ENCODE measurements around the gene PRSS50. TPM values are rescaled to one million over a fixed set of nuclear protein-coding genes. Genes with fewer than 3 reads are reported as not detected.

Gene PRSS50
- total and polyA plus RNA-seq, 2 donors (not counting 3 experiments of a cell fraction or from before 2014, with no cell fraction given): not detected

- POLR2A ChIA-PET: no interaction called here
- CTCF ChIA-PET: interaction anchor here (0.9 to 1.4 kb wide), 3 partner anchors 22 to 186 kb away, joined by 3 to 9 read pairs (median 3); no protein-coding TSS in a partner anchor
- Histone ChIP-seq H3K9ac (replicated peaks; ENCODE audit: extremely low read depth, insufficient read depth, low read length) (no peak overlapping the region), H2AFZ (ENCODE audit: low read depth, low read length) (no peak overlapping the region), H3K27ac (ENCODE audit: insufficient read depth, low read depth, low read length) (no peak overlapping the region), H3K4me2 (ENCODE audit: insufficient read depth, low read length) (no peak overlapping the region), H3K27me3 (ENCODE audit: control insufficient read depth in 2 of 2, insufficient read depth in 2 of 2, low read length in 2 of 2) (no peaks in the 10 kb centered on the region), H3K79me2 (ENCODE audit: control insufficient read depth, insufficient read depth, low read length) (no peaks in the 10 kb centered on the region), H4K20me1 (replicated peaks; ENCODE audit: control insufficient read depth, extremely low read depth, insufficient read depth, low read length) (no peaks in the 10 kb centered on the region), H3K36me3 (ENCODE audit: control insufficient read depth in 2 of 2, extremely low read depth in 1 of 2, insufficient read depth in 2 of 2, low read length in 2 of 2) (no peaks in the 10 kb centered on the region), H3K4me3 (replicated peaks in 1 of 3; ENCODE audit: insufficient read depth in 1 of 3, low read depth in 1 of 3, low read length in 3 of 3) (no peak overlapping the region), H3K4me1 (ENCODE audit: control insufficient read depth, extremely low read depth, insufficient read depth, low read length) (no peaks in the 10 kb centered on the region), H3K9me1 (replicated peaks; ENCODE audit: control insufficient read depth, extremely low read depth, insufficient read depth, low read length) (no peaks in the 10 kb centered on the region), H3K9me3 (replicated peaks; ENCODE audit: control insufficient read depth, insufficient read depth, low read length) (no peaks in the 10 kb centered on the region)
- TF ChIP-seq, protein P1, sequence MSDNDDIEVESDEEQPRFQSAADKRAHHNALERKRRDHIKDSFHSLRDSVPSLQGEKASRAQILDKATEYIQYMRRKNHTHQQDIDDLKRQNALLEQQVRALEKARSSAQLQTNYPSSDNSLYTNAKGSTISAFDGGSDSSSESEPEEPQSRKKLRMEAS (IDR thresholded peaks at IDR 0.05; ENCODE audit: insufficient read depth, insufficient read length): no peak
- TF ChIP-seq EZH2 (IDR thresholded peaks at IDR 0.05; ENCODE audit: borderline replicate concordance, low read depth, low read length, severe bottlenecking) (no peak), MYC (IDR thresholded peaks at IDR 0.05; ENCODE audit: low read depth, low read length) (no peak), FOS (IDR thresholded peaks at IDR 0.05; ENCODE audit: borderline replicate concordance, insufficient read depth, low read length) (no peak), POLR2A (IDR thresholded peaks at IDR 0.05; ENCODE audit: low read depth, low read length) (no peak), GATA2 (IDR thresholded peaks at IDR 0.05; ENCODE audit: insufficient read depth, insufficient read length, low read depth, low read length) (no peak)
- TF ChIP-seq, protein P2, sequence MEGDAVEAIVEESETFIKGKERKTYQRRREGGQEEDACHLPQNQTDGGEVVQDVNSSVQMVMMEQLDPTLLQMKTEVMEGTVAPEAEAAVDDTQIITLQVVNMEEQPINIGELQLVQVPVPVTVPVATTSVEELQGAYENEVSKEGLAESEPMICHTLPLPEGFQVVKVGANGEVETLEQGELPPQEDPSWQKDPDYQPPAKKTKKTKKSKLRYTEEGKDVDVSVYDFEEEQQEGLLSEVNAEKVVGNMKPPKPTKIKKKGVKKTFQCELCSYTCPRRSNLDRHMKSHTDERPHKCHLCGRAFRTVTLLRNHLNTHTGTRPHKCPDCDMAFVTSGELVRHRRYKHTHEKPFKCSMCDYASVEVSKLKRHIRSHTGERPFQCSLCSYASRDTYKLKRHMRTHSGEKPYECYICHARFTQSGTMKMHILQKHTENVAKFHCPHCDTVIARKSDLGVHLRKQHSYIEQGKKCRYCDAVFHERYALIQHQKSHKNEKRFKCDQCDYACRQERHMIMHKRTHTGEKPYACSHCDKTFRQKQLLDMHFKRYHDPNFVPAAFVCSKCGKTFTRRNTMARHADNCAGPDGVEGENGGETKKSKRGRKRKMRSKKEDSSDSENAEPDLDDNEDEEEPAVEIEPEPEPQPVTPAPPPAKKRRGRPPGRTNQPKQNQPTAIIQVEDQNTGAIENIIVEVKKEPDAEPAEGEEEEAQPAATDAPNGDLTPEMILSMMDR (IDR thresholded peaks at IDR 0.05; ENCODE audit: extremely low read depth in 1 of 2, insufficient read depth in 1 of 2, low read depth in 1 of 2, low read length in 2 of 2): peak; percentile 15 to 25
- BruUV-seq (replicated peaks): no TSS peak
- no peak for DNase-seq (ENCODE audit: low read depth, low spot score)
- dilution Hi-C loops (cut with MboI; ENCODE audit: extremely low pct_ligation_motif_present, low sequenced_read_pairs): no loop called here
- intact Hi-C loops (cut with micrococcal nuclease): no loop called here
- no peak for FAIRE-seq
Measured at GRCh38 chr3:46674031-46674845, 43.4 kb downstream of the PRSS50 start.

Measured in endothelial cell of umbilical vein (primary cell).